Peyer's patch (tissue), 4 donors: Measurements from ENCODE around the gene TBXAS1.

Source experiments
- POLR2A ChIP-seq, 2 donors: fragments of 450-650 bp; IDR thresholded peaks; one replicate each; pipeline ENCODE4 v1.5.1; 2017; ENCODE audit warnings: antibody characterized with exemption in 2 of 2, mild to moderate bottlenecking in 2 of 2, moderate library complexity in 2 of 2
- TF ChIP-seq, protein P1 (sequence below), 6 experiments: fragments of 450-650 bp in 4 of 6; fragments of 200-600 bp in 2 of 6; sonication (generic) in 1 of 6; IDR thresholded peaks; one replicate each; pipeline ENCODE4 v1.5.1; 2017 to 2019; ENCODE audit warnings: antibody characterized with exemption in 6 of 6, mild to moderate bottlenecking in 3 of 6, moderate library complexity in 1 of 6

DNA sequence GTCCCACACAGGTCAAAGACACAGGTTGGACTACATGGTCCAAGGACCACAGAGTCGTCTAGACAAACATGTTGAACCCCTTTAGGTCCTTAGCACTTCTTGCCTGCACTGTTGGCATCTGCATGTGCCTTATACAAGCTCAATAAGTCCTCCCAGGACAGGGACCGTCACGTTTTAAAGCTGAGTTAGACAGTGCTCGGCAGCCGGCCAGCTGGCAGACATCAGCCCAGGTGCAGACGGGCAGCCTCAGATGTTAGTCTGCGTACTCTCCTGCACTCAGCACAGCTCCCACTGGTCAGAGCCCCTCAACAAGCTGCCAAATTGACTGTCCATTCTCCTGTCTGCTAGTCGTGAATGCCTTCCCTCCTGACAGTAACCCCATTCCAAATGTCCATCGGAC, 198.8 kb downstream of the TBXAS1 start:
- TF ChIP-seq, protein P1, sequence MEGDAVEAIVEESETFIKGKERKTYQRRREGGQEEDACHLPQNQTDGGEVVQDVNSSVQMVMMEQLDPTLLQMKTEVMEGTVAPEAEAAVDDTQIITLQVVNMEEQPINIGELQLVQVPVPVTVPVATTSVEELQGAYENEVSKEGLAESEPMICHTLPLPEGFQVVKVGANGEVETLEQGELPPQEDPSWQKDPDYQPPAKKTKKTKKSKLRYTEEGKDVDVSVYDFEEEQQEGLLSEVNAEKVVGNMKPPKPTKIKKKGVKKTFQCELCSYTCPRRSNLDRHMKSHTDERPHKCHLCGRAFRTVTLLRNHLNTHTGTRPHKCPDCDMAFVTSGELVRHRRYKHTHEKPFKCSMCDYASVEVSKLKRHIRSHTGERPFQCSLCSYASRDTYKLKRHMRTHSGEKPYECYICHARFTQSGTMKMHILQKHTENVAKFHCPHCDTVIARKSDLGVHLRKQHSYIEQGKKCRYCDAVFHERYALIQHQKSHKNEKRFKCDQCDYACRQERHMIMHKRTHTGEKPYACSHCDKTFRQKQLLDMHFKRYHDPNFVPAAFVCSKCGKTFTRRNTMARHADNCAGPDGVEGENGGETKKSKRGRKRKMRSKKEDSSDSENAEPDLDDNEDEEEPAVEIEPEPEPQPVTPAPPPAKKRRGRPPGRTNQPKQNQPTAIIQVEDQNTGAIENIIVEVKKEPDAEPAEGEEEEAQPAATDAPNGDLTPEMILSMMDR (IDR thresholded peaks at IDR 0.05) = no peak
- no peak for TF ChIP-seq POLR2A (IDR thresholded peaks at IDR 0.05)
